NOMO-1 (cell line): ENCODE data around the gene RNF150.

Experiments used
- DNase-seq, 2 experiments: peaks; one replicate each; lab custom pipeline; 2025; ENCODE audit not compliant: unreplicated experiment in 2 of 2; lab: John Stamatoyannopoulos, UW

Gene RNF150

DNA sequence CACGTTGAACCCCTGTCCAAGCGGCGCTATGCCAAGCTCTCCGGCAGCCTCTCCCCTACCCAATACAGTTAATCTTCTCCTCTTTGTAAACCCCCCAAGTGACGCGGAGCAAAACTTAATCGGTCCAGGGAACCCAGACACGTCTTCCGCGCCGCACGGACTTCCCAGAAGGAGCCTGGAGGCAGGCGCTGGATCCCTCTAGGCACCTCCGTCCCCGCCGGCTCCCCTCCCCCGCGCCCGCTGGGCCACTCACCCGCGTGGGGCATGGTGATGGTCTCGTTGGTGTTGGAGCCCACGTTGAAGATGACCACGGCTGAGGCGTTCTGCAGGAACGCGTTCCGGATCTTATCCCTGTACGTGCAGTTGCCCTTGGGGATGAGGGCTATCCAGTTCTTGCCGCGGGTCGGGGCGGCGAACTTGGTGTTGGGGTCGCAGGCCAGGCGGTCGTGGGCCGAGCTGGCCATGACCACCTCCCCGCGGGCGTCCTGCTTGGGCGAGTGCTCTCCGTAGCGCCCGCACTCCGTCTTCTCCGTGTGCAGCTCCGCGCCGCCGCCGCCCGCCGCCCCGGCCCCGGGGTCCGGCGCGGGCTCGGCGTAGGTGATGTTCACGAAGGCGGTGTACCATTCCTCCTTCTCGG lies 1.1 kb downstream of the RNF150 start:
- no peak for DNase-seq

DNA sequence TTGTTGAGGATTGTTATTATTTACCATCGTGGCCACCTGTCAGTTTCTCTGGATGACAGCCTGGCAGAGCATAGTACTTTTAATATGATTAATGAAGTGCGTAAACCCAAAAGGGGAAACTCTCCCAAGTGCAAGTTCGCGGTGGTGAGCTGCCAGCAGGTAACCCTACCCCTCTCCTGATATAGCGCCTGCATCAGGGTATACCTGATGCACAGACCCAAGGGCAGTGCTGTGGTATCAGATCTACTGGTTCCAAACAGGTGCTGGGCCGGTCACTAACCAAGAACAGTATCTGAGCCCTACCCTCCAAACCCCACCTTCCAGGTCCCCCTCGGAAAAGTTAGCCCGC lies 1.6 kb downstream of the RNF150 start:
- no peak for DNase-seq

DNA sequence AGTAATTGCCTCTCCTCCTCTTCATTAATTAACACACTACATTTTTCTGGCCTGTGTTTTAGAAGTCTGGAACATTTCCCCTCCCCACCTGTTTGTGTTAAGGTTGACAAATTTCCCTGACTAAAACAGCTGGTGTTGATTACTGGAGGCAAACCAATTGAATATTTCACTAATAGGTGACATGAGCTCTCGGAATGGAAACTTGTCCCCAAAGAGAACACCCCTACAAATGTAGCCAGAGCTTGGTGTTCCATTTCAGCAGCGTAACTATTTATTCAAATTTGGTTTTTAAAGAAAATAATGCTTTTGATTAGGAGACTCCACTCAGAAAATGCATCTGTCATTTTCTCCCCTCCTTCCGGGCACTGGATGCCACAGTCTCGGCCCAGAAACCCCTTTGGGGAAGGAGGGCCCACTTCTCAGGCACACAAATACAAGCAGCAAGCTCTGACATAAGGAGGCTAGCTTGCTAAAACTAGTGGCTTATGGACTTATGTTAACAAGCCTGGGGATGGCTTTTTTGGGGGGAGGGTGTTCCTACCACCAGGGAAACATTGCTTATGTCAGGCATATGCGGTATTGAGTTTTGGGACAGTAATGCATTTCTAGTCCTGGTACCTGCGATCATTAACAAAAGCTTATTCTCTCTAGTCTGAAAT lies 2.2 kb downstream of the RNF150 start:
- no peak for DNase-seq

DNA sequence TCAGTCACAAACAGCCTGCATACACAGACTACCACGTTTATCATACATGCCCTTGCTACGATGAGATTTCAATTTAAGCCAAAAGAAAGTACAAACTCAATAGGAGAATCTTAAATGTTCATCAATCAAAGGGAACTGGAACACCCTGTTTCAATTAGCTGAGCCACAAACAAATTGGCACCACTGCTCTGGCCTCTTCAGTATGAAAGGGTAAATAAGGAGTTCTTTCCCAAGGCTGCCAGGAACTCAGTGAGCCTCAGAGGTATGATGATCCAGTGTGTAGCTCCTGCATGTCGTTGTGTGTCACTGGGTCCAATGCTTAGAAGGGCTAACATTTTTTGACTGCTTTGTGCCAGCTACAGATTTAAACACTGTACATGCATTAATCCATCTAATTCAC lies 5.4 kb downstream of the RNF150 start:
- no peak for DNase-seq

DNA sequence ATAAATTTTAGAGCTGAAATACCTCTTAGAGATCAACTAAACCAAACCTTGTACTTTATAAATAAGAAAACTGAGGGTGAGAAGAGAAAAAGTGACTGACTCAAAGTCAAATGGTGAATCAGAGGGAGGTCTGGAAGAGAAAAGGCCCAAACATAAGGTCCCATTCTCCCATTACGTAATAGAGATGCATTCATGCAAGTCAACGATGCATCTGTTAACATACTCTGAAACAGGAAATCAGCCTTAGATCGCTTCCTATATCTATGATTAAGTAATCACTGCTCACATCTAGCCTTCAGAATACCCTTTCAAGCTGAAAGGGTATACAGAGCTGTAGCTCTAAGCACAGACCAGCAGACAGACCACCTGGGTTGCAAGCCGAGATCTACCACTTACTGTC lies 6.5 kb downstream of the RNF150 start:
- peak in 1 of 2 experiments; percentile 11 for DNase-seq

DNA sequence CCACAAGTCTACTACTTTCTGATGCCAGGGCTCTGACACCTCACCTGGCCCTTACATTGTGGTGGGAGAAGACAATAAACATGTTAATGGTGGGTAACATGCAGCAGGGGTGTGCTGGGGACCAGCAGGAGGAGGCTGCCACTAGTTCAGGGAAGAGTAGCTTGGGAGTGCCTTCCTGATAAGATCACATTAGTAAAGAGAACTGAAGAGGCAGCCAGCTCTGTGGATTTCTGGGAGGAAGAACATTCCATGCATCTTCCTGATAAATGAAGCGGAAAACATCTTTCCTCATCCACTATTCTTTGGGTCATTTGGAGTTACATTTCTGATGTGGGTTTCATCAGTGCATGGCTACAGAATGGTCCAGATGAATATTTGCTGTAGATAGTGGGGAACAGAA lies 9.0 kb downstream of the RNF150 start:
- DNase-seq: no peak

DNA sequence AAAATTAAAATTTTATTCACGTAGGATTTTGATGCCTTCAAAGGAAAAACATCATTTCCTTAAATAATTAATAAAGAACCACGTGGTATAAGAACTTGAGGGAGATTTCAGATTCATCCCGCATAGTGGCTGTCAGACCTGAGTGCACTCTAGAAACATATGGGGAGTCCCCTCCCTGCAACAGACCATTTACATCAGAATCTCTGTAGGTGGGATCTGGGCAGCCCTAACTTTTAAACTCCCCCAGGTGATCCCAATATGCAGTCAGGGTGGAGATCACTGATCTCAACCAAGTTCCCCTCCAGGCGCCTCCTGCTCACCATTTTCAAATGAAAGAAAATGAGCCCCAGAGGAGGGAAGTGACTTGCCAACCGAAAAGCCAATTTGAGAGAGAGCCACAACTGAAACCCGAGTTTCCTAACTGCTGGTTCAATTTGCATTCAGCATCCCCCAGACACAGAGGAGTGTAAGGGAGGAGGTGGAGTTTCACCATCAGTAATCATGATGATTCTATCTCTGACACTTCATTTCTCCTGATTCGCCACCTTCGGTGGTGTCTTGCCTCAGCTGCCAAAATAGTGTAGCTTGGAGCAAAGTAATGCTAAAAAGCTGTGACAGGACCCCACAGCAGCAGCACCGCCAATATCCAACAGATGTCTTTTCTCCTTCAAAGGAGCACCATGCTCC lies 11.4 kb downstream of the RNF150 start:
- no peak for DNase-seq

DNA sequence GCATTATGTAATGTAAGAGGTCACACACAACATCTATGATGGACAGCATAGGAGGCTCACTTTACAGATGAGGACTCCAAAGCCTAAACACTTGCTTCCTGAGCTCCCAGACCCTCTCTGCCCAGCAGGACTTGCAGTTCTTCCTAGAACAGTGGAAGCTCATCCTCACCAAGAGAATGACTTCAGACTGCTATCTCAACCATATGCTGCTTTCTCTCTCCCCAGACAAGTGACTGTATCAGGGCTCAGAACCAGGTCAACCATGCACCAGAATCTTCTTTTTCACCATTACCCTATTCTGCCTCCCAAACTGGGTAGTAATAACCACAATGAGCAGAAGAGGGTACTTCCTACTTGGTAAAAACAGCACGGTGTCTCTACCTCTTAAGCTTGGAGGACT lies 12.2 kb downstream of the RNF150 start:
- DNase-seq: no peak

DNA sequence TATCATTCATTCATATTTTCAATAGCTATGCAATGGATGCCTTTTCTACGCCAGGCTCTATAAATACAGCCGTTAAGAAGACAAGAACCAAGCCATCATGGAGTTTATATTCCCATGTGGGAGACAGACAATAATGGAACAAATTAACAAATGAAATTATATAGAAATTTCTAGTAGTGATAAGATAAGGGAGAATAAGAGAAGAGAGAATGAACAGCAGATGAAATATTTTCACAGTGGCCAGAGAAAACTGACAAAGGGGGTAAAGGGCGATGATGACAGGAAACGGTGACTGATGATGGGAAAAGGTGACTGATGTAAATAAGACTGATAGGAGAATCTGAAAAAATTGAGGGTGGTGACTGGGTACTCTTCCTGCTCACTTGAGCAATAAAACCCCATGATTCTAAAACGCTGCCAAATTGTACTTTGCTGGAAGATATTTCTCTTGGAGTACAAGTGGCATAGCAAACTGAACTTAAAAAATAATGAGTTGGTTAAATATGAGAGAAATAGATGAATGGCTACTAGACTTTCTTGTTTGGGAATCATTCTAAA lies 13.2 kb downstream of the RNF150 start:
- DNase-seq: no peak

DNA sequence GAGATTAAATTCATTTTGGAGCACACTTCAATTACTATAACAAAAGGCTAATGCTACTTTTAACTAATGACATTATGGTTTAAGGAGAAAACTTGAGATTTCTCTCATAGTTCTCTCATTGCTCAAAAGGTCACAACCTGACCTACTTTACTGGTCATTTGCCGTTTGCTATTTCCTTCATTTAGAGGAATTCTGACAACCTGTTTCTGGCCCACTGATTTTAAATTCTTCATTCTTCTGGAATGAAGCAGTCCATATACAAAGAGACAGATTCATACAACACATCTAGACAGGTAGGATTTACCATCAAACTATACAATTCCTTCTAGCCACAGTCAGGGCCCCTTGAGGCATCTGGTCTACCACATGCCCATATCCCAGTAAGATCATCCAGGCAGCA lies 14.2 kb downstream of the RNF150 start:
- DNase-seq: no peak

DNA sequence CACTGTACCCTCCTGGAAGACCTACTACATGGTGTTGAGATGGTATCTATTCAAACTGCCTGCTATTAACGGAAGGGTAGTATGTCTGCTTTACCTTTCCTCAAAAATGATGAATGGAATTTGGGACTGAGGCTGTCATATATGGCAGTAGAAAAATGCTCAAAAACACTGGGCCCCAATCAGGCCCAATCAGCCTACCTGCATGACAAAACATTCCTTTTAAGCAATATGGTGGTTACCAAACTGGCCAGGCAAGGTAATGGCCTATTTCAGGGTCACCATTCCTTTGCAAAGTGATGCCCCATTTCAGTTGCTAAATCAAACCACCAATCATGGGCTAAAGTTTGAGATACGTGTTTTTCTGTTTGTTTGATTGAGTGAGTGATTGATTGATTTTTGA lies 14.9 kb downstream of the RNF150 start:
- DNase-seq: no peak

DNA sequence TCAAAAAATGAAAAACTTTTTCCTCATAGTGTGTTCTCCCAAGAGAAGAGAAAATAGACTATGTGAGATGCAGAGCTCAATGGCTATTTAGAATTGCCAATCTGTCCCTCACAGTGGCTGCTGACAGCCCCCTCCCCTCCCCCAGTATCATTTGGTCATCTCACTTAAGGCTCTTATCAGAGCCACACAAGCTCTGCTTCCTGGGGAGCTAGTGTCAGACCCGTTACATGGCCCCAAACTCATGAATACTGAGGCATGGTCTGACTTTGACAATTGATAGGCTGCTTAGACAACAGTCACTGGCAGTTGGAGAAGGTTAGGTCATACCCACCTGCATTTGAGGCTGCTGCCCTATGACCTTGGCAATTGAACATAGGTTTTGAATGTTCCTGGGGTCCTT lies 15.3 kb downstream of the RNF150 start:
- no peak for DNase-seq

DNA sequence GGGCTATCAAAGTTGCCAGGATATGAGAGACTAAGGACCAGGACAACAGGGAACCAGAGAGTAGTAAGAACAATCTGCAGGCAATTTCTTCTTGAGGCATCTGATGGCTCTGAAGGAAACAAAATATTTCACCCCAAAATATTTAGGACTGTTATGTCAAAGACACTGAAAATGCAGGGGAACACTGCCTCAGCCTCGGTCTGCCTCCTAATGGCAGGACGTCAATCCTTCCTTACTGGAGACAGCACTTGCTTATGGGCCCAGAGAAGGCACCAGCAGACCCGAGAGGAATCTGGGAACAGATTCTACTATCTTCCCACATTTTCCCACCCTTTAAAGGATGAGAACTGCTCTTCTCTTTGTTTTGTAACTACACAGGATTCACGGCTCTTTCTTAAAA lies 23.3 kb downstream of the RNF150 start:
- no peak for DNase-seq

DNA sequence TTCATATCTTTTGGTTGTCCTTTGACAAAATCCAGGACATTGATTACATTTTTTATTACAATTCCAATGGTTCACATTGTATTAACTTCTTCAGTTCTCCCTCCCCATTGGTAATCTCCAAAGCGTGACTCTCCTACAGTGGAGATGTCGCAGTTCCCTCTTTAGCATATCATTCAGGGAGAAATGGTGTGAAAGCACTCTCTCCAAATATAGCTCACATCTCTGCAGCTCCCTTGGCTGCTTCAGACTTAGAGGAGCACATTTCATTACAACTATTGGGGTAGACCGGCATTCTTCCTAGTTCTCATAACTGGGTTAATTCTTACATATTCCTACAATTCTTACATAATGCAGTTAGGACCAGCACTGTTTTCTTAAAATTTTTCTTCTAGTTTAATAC lies 25.3 kb downstream of the RNF150 start:
- no peak for DNase-seq

DNA sequence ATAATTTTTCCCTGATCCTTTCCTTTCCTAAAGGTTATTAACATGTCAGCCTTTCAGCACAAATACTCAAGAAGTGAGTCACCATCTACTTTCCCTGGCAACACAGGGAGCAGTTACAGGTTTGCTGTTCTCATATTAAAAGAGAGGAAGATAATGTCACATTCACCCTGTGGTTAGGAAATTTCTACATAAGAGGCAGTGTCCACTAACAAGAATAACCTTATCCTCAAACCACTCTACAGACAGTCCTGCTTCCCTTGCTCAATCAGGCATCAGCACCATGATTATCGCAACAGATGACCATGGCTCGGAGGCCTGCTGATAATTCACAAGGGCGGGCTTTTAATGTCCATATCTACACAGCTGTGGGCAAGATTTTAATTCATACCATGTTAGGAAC lies 30.9 kb downstream of the RNF150 start:
- no peak for DNase-seq

DNA sequence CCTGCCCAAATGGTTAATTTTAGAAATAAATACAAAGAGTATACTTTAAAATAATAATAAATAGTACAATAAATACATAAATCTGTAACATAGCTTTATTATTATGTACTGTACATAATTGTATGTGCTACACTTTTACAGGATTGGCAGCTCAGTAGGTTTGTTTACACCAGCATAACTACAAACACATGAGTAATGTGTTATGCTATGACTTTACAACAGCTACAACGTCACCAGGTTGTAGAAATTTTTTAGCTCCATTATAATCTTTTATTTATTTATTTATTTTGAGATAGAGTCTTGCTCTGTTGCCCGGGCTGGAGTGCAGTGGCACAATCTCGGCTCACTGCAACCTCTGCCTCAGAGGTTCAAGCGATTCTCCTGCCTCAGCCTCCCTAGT lies 31.8 kb downstream of the RNF150 start:
- no peak for DNase-seq

DNA sequence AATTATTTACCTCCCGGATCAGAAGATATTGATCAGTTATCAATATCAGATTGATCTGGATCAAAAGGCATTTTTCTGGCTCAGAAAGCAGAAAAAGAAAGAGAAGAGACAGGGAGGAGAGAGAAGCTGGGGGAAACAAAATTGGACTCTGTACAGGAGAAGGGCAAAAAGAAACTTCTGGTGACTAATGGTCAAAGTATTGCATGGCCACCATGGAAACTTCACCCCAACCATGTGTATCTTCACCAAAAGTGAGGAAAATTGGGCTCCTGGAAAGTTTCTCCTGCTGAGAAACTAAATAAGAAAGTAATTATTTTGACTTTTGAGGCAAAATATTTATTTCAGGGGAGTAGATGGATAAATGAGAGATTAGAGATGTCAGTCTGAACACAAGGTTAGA lies 33.9 kb downstream of the RNF150 start:
- no peak for DNase-seq

DNA sequence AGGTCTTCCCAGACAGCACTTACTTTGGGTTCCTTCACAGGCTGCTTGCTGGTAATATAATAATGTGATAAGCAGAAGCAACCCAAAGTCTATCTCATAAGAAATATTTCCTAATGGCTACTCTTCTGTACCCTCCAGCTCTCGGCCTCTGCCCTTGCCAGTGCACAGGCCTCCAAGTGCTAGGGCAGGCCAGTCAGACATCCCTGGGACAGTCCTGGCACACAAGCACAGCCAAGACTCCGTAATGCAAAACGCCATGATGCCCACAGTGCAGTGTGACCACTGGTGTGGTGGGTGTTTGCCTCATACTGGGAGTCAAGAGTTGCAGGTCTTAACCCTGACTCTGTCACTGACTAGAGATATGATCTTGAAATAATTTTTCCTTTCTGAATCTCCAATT lies 35.1 kb downstream of the RNF150 start:
- no peak for DNase-seq

DNA sequence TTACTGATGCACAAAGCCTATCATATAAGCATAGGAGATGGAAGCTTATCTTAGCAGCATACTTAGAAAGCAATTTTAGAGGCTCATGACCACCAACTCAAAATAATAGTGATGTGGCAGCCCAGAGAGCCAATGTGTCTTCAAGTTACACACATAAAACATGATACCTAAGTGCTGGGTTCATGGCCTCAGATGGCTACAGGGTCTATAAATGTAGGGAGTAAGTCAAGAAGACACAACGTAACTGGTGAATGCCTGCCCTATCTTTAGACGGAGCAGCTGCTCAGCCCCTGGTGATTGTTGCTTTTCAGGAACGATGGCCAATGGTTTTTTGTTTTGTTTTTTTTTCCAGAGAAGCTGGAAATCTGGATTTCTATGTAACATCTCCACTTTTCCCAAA lies 42.8 kb downstream of the RNF150 start:
- DNase-seq: no peak

DNA sequence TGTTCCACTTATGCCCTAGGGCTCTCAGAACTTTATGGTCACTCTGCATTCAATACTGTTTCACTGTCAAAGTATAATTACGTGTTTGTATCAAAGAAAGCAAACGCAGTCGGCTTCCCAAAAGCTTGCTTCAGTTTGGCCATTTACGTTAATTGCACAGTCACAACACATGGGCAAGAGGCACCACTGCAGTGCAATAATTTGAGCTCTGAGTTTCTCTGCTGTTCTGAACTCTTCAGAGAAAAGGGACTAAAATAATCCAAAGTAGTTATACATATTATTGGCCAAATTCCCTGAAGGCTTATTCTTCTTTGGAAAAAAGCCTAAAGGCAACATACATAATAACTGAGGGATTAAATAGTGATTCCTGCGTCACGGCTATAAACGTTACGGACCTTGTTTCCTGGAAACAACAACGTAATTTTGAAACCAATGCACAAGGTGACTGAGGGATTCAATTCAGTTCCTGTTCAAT lies 51.3 kb downstream of the RNF150 start:
- no peak for DNase-seq

DNA sequence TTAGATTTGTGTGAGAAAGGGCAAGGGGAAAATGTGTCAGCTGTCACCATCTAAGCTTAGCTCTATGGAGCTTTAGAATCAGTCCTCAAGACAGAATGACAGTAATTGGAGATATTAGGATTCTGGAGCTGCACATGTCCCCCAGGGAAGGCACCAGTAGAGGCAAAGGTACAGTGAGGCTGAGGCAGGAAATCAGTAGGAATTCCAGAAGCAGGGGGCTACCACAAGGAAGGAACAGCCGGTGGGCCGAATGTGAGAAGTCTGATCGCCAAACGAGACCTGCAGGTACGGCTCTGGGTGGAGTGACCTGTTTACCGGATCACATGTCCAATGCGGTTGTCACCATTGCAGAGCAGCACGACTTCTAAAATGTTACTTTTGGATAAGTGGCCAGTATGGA lies 52.6 kb downstream of the RNF150 start:
- no peak for DNase-seq

DNA sequence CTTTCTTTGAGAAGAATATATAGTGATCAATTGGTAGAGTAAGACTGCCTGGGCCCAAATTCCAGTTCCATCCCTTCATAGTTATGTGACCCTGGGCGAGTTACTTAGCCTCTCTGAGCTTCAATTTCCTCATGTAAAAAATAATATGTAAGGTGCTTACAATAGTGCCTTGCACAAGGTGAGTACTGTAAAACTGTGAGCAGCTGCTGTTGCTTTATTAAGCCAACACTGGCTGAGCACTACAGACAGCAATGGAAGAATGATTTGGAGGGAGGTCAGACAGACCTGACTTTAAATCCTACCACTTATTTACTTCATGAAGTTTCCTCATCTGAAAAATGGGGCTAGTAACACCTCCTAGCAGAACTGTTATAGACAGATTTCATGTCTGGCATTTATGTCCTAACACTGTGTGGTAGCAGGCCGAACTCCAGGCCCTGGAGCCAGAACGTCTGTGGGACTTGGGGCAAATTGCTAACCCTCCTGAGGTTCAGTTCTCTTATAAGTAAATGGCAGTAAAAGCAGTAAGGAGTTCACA lies 53.8 kb downstream of the RNF150 start:
- DNase-seq: no peak
